ENCODE data around the gene UCHL3. TPM values are rescaled to one million over a fixed set of nuclear protein-coding genes. Genes with fewer than 3 reads are reported as not detected.
"Not testable (repeated sequence)": the region's sequence is repeated elsewhere in the genome, so short reads cannot be mapped to it uniquely, and the experiment has no call there.

The UCHL3 gene
- polyA plus RNA-seq (2013, experiment 1 of 2; ENCODE audit: insufficient read length) = 34.1 TPM
- 35.2 TPM for polyA plus RNA-seq (2013, experiment 2 of 2; ENCODE audit: insufficient read length)

DNA sequence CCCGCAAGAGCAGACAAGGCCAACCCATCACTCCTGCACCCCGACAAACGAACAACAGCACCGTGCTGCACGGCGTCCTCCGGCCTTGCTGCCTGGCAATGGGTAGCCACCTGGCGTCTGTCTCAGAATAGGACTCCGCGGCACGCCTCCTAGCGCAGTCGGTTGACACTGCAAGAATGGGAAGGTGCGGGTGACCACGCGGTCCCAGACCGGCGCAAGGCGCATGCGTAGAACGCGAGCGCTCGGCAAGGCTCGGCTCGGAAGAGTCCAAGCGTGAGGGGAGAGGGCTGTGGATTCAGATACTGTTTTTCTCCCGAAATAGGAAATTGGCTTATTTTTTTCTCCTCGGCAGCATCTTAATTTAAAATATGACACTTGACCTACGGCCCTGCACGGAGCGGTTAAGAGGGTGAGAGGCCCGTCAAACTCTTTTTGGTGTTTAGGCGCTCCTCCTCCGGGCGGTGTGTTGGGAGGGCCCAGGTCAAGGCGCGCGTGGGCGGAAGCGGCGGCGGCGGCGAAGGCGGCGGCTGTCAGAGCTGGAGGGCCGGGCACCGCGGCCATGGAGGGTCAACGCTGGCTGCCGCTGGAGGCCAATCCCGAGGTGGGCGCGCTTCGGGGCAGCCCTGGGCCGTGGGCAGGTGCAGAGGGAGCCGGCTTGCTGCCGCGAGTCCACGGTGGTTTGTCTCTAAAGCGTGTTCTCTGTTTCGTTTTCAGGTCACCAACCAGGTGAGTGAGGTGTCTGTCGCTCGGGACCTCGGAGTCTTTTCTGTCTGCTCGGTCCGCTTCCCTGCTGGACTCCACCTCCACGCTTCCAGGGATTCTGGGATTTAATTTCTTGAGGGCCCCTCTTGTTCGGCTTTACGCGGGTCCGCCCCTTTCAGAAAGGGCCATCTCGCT, at the start of gene UCHL3:
Gene UCHL3 (plus strand): TSS at position 530 of the 897 bp plus-strand sequence. CDS start 30 bp downstream, at position 560.
- DNase-seq = peak; percentile 94

- DNase-seq = no peak
Measured at GRCh38 chr13:75505327-75505726, 44.3 kb upstream of the UCHL3 start.

DNA sequence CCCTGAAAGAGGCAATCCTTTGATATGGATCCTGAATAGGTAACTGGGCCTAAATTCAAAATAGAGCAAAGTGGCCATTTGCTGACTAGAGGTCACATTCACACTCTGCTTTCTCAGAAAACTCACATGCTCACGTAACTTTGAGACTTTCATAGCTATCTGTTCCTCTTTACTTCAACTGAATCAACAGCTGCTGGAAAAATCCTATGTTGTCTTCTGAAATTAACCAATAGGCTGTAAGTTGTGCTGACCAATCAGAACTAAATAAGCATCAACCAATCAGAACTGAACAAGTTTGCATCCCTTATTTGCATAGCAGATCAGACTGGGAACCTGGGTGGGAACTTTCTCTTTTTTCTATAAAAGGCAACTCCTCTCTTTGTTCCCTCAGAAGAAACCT, 43.6 kb upstream of the UCHL3 start:
- DNase-seq = no peak

GRCh38 chr13:75507027-75508001, 42.3 kb upstream of the UCHL3 start:
- no peak for DNase-seq

- no peak for DNase-seq
Measured at GRCh38 chr13:75508002-75508548, 41.5 kb upstream of the UCHL3 start.

GRCh38 chr13:75511051-75511625, 38.5 kb upstream of the UCHL3 start:
- no peak for DNase-seq

- DNase-seq = peak; percentile 15
Measured at GRCh38 chr13:75512253-75512652, 37.3 kb upstream of the UCHL3 start.

GRCh38 chr13:75513271-75513670, 36.3 kb upstream of the UCHL3 start:
- DNase-seq = no peak

GRCh38 chr13:75514080-75514995, 35.3 kb upstream of the UCHL3 start:
- DNase-seq = peak; percentile 47

DNA sequence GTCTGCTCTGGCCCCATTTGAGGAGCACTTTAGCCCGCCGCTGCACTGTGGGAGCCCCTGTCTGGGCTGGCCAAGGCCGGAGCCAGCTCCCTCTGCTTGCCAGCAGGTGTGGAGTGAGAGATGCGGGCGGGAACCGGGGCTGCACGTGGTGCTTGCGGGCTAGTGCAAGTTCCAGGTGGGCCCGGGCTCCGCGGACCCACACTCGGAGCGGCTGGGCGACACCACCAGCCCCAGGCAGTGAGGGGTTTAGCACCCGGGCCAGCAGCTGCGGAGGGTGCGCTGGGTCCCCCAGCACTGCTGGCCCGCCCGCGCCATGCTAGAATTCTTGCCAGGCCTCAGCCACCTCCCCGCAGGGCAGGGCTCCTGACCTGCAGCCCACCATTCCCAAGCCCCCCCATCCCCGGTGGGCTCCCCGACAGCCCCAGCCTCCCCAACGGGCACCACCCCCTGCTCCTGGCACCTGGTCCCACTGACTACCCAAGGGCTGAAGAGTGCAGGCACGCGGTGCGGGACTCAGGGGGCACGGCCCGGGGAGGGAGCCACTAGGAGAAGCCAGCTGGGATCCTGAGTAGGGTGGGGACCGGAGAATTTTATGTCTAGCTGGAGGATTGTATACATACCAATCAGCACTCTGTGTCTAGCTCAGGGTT, 31.0 kb upstream of the UCHL3 start:
- no peak for DNase-seq

- DNase-seq = no peak
Measured at GRCh38 chr13:75521956-75522355, 27.6 kb upstream of the UCHL3 start.

DNA sequence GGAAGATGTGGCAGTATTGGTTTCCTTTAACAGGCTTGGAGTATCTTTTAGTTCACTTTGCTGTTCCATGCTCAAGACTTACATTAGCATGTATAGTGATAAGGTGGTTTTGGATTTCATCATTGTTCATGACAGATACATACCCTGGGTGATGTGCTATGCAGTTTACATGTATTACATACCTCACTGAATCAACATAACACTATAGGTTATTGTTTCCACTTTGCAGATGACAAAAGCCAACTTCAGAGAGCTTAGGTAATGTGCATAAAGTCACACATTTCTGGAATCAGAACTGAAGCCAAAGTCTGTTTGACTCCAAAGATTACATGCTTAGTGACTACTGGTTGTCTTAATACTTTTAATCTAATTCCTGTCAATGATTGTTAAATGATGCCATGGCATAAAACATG, 19.0 kb upstream of the UCHL3 start:
- no peak for DNase-seq

- DNase-seq = no peak
Measured at GRCh38 chr13:75533861-75534260, 15.7 kb upstream of the UCHL3 start.

DNA sequence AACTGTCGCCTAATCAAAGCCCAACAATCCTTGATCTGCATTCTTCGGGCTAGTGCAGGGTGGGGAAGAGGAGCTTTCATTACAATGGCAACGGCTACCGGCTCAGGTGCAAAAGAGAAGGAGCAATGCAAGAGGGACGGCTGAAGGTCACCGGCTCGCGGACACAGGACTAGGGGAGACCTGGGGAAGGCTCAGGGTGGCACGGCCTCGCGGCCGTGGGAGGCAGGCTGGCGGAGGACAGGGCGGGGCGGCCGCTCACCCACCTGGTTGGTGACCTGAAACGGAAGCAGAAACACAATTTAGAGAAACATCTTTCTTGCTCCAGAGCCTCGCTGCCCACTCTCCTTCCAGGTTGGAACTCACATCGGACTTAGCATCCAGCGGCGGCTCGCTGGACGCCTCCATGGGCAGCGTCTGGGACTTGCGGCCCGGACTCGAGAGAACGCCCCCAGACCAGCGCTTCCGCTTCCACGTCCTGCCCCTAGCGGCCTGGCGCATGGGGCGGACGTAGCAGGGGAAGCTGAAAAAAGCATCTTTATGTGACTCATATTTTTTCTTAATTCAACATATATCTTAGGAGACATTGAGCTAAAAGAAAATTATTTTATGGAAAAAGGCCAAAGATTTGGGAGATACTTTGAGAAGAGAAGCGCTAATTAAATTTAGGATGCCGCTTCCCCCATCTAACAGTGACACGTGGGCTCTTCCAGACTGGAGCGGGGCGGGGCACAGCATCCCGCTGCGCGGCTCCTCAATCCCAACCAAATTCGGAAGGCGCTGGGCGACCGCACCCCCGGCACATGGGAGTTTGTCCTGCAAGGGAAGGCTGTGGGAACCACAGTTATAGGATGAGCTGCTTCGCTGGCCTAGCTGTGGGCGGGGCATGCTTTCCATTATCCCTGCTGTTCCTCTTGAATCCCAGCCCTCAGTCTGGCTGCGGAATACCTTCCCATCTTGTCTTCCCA, 11.9 kb upstream of the UCHL3 start, which contains the start of gene COMMD6:
Gene COMMD6 (minus strand): TSS at position 441 of the 965 bp plus-strand sequence. CDS start 36 bp downstream, at position 405.
- peak; percentile 91 for DNase-seq

DNA sequence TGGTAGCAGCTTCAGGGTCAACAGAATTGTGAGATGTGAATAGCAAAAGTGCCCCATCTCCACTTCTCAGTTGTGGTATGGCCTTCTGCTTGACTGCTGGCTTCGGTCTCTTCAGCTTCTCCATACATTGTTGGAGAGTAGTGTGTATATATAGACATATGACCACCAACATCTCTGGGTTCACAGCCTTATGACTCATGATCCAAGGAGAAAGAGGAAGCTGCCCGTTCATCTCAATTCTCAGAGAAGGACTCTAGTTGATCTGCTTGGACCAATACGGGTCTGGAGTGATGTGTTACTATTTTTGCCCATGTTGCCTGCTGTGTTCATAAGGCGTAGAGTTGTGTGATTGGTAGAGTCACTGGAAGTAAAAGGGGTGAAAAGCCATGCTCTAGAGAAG, 8.3 kb upstream of the UCHL3 start:
- no peak for DNase-seq

- no peak for DNase-seq
Measured at GRCh38 chr13:75541961-75542360, 7.6 kb upstream of the UCHL3 start.

GRCh38 chr13:75544681-75545330, 4.8 kb upstream of the UCHL3 start:
- DNase-seq = peak; percentile 84

- DNase-seq = not testable (repeated sequence)
Measured at GRCh38 chr13:75545386-75545785, 4.2 kb upstream of the UCHL3 start.

- no peak for DNase-seq
Measured at GRCh38 chr13:75547917-75548316, 1.7 kb upstream of the UCHL3 start.
